NCI-H82 treated with DMSO at 0.1 percent for 48 hours (cell line): ENCODE measurements around the gene OPA1.
"Not testable (repeated sequence)": the region's sequence is repeated elsewhere in the genome, so short reads cannot be mapped to it uniquely, and the experiment has no call there.

Experiments used
- DNase-seq: peaks from one replicate; lab custom pipeline; 2025; ENCODE audit not compliant: unreplicated experiment; lab: John Stamatoyannopoulos, UW

OPA1 gene

GRCh38 chr3:193590088-193590856 is 2.7 kb upstream of the OPA1 start:
- no peak for DNase-seq

- DNase-seq = no peak
Observed at GRCh38 chr3:193593668-193594030, 641 bp downstream of the OPA1 start.

GRCh38 chr3:193594946-193595689 is 2.1 kb downstream of the OPA1 start:
- DNase-seq = no peak

- DNase-seq = no peak
Observed at GRCh38 chr3:193595939-193596487, 3.0 kb downstream of the OPA1 start.

- DNase-seq = no peak
Observed at GRCh38 chr3:193598202-193598601, 5.2 kb downstream of the OPA1 start.

GRCh38 chr3:193599393-193599792 is 6.4 kb downstream of the OPA1 start:
- no peak for DNase-seq

GRCh38 chr3:193605876-193606275 is 12.9 kb downstream of the OPA1 start:
- peak; percentile 5 for DNase-seq

GRCh38 chr3:193606892-193607291 is 13.9 kb downstream of the OPA1 start:
- DNase-seq = not testable (repeated sequence)

GRCh38 chr3:193610516-193610915 is 17.5 kb downstream of the OPA1 start:
- DNase-seq = not testable (repeated sequence)

GRCh38 chr3:193614430-193614829 is 21.4 kb downstream of the OPA1 start:
- DNase-seq = no peak

GRCh38 chr3:193617628-193618027 is 24.6 kb downstream of the OPA1 start:
- no peak for DNase-seq

GRCh38 chr3:193620057-193620456 is 27.0 kb downstream of the OPA1 start:
- DNase-seq = peak; percentile 22

GRCh38 chr3:193620650-193621049 is 27.6 kb downstream of the OPA1 start:
- no peak for DNase-seq

- no peak for DNase-seq
Observed at GRCh38 chr3:193621127-193621526, 28.1 kb downstream of the OPA1 start.

- DNase-seq = no peak
Observed at GRCh38 chr3:193630005-193630404, 37.0 kb downstream of the OPA1 start.

- DNase-seq = no peak
Observed at GRCh38 chr3:193637831-193638230, 44.8 kb downstream of the OPA1 start.

GRCh38 chr3:193638833-193639232 is 45.8 kb downstream of the OPA1 start:
- DNase-seq = no peak

GRCh38 chr3:193640165-193640715 is 47.2 kb downstream of the OPA1 start:
- peak; percentile 24 for DNase-seq

- no peak for DNase-seq
Observed at GRCh38 chr3:193640728-193641439, 47.9 kb downstream of the OPA1 start.

- DNase-seq = no peak
Observed at GRCh38 chr3:193641440-193641775, 48.4 kb downstream of the OPA1 start.

GRCh38 chr3:193645806-193646205 is 52.8 kb downstream of the OPA1 start:
- no peak for DNase-seq
